Measurements from ENCODE around the gene SLC19A1.

Gene SLC19A1

DNA sequence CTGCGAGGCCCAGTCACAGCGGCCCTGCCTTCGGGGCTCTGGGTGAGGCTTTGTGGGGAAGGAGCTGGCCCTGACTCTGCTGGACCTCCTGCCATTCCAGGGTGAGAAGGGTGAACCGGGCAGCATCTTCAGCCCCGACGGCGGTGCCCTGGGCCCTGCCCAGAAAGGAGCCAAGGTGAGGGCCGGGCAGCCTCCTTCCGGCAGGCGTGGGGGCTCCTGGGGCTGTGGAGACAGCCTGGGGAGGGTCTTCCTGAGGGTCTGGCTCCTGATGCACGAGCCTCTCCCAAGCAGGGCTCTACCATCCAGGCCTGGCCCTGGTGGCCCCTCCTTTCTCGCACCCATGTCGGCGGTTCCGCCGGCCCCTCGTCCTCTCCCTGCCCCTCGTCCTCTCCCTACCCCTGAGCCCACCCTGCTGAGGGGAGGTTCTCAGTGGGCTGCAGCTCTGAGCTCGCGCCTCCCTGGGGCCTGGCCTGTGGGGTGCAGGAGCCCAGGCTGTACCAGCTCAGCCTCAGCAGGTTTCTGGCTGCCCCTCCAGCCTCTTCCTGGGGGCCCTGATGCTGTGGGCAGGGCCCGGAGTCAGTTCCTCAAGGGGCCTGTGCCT is 48.7 kb downstream of the SLC19A1 start:
- no peak for DNase-seq (ENCODE audit: low read depth in 3 of 3, low spot score in 1 of 3)

- DNase-seq (ENCODE audit: low read depth in 3 of 3, low spot score in 1 of 3): no peak
Measured at GRCh38 chr21:45492765-45493164, 49.5 kb downstream of the SLC19A1 start.

DNA sequence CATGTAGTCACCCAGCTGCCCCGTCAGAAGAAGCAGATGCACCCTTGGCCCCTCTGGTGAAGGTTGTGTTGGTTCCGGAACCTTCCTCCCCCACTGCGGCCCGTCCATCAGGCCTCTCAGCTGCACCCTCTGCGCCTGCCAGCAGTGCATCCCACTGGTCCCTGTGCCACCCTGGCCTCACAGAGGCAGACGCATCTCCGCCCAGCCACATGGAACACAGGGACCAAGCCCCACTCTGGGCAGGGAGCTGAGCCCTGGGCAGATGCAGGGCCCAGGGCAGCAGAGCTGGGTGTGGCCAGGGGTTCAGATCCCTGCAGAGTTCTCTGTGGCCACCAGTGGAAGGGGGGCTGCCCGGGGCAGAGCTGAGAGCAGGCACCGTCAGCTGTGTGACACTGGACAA is 50.6 kb downstream of the SLC19A1 start:
- no peak for DNase-seq (ENCODE audit: low read depth in 3 of 3, low spot score in 1 of 3)

- no peak for DNase-seq (ENCODE audit: low read depth in 3 of 3, low spot score in 1 of 3)
Measured at GRCh38 chr21:45491056-45491455, 51.2 kb downstream of the SLC19A1 start.

DNA sequence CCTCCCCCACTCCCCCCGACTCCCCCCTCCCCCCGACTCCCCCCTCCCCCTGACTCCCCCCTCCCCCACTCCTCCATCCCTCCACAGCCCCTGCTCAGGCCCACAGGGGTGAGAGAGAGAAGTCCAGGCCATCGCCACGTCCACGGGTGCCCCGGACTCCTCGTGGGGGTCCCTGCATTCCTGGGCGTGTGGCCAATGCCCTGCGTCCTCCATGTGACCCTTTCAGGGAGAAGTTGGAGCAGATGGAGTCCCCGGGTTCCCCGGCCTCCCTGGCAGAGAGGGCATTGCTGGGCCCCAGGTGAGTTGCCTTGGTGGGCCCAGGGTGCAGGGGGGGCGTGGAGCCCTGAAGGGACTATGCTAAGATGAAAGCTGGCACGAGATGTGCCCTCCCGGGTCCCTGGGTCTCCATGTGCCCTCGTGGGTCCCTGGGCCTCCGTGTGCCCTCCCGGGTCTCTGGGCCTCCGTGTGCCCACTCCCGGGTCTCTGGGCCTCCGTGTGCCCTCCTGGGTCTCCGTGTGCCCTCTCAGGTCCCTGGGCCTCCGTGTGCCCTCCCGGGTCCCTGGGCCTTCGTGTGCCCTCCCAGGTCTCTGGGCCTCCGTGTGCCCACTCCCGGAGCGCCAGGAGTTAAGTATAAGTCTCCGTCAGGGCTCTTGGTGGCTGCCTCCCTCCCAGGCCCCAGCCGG is 52.0 kb downstream of the SLC19A1 start:
- DNase-seq (ENCODE audit: low read depth in 3 of 3, low spot score in 1 of 3): no peak

DNA sequence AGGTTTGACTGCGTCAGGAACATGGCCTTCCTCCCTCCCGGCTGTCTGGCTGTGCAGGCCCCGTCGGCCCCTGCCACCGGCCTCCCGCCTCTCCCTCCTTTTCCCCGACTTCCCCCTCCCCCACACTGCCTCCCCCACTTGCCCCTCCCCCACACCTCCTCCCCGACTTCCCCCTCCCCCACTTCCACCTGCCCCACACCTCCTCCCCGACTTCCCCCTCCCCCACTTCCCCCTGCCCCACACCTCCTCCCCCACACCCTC is 52.6 kb downstream of the SLC19A1 start:
- no peak for DNase-seq (ENCODE audit: low read depth in 3 of 3, low spot score in 1 of 3)

- DNase-seq (ENCODE audit: low read depth in 3 of 3, low spot score in 1 of 3): no peak
Measured at GRCh38 chr21:45488931-45489721, 53.1 kb downstream of the SLC19A1 start.

- no peak for DNase-seq (ENCODE audit: low read depth in 3 of 3, low spot score in 1 of 3)
Measured at GRCh38 chr21:45487891-45488600, 54.2 kb downstream of the SLC19A1 start.

DNA sequence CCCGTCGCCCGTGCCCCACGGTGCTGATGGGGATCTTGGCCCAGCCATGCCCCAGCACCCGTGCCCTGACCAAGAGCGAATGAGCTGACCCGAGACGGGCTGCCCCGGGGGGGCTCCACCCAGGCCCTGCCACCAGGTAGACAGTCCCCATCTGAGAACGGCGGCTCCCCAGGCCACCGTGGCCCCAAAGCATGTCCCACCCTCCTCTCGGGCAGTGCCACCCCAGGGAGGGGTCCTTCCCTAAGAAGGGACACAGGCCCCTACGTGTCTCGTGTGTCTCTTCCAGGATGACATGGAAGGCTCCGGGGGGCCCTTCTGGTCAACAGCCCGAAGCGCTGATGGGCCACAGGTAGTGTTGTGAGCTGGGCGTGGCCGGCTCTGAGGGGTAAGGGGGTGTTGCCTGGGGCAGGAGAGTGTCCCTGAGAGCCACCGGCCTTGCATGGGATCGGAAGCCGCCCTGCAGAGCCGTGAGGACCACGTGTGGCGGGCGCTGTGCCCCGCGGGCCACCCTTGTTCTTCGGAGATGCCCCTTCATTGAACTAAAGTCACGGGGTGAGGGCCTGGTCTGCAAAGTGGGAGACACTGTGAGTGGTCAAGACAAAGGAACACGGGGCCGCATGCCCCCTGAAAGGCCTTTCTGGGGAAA is 55.0 kb downstream of the SLC19A1 start:
- no peak for DNase-seq (ENCODE audit: low read depth in 3 of 3, low spot score in 1 of 3)

GRCh38 chr21:45486443-45487160 is 55.6 kb downstream of the SLC19A1 start:
- no peak for DNase-seq (ENCODE audit: low read depth in 3 of 3, low spot score in 1 of 3)

DNA sequence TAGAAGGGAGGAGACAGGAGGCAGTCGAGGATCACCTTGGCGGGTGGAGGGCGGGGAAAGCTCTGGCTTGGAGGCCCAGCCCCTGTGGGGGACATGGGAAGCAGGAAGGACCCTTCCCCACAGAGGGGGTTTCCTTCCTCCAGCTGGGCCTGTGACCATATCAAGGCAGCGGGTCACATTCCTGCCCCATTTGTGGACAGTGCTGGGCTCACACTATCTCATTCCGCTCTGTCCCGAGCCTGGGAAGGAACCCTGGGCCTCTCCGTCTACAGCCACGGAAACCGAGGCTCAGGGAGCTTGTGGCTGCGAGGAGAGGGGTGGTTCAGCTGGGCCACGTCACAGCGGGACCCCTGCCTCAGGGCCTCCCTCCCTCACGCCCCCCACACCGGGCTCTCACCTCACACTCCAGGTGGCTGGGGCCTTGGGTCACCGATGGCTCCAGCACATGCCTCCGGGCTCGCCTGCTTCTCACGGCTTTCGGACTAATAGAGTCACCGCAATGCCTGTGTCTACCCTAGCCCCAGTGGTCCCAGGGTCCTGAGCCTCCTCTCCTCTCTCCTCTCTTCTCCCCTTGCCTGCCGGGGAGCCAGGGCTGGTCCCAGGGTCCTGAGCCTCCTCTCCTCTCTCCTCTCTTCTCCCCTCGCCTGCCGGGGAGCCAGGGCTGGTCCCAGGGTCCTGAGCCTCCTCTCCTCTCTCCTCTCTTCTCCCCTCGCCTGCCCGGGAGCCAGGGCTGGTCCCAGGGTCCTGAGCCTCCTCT is 56.4 kb downstream of the SLC19A1 start:
- no peak for DNase-seq (ENCODE audit: low read depth in 3 of 3, low spot score in 1 of 3)

GRCh38 chr21:45484318-45484717 is 57.9 kb downstream of the SLC19A1 start:
- no peak for DNase-seq (ENCODE audit: low read depth in 3 of 3, low spot score in 1 of 3)

- peak in 1 of 3 donors; percentile 23 for DNase-seq (ENCODE audit: low read depth in 3 of 3, low spot score in 1 of 3)
Measured at GRCh38 chr21:45482899-45483821, 59.1 kb downstream of the SLC19A1 start.

DNA sequence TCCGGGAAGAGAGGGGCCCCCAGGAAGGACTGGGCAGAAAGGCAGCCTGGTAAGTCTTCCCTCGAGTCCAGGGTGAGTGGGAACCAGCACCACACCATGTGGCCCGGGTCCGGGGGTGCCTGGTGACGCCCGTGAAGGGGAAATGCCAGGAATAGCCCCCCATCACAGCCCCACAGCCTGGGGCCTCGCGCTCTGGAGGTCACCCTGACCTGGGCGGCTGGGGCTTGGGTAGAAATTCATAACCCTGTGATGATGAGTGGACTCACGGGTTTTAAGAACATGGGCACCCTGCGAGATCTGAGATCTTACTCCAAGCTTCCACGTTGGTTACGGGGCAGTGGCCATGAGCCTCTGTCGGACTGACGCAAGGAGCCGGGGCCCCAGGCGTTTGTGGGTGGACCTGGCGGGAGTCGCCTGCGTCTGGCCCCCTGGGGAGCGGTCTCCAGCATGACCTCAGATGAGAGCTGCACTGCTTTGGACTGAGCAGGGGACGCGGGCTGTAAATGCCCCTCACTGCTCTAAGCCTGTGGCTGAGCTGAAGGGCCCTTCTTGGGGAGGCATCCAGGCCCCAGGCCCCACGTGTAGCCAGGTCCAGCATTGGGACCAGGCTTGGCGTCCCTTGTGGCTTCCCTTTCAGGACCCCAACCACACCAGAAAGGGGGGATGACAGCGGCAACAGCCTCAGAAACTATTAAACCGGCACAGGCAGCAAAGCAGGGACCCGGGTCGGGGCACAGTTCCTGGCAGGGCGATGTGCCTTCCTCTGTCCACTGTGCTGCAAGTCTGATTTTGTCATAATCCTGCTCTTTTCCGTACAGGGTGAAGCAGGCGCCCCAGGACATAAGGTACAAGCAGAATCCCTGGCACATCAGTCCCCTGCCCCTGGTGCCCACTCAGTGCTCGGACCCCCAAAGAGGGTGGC is 60.0 kb downstream of the SLC19A1 start:
- no peak for DNase-seq (ENCODE audit: low read depth in 3 of 3, low spot score in 1 of 3)

- DNase-seq (ENCODE audit: low read depth in 3 of 3, low spot score in 1 of 3): no peak
Measured at GRCh38 chr21:45481566-45481965, 60.7 kb downstream of the SLC19A1 start.

DNA sequence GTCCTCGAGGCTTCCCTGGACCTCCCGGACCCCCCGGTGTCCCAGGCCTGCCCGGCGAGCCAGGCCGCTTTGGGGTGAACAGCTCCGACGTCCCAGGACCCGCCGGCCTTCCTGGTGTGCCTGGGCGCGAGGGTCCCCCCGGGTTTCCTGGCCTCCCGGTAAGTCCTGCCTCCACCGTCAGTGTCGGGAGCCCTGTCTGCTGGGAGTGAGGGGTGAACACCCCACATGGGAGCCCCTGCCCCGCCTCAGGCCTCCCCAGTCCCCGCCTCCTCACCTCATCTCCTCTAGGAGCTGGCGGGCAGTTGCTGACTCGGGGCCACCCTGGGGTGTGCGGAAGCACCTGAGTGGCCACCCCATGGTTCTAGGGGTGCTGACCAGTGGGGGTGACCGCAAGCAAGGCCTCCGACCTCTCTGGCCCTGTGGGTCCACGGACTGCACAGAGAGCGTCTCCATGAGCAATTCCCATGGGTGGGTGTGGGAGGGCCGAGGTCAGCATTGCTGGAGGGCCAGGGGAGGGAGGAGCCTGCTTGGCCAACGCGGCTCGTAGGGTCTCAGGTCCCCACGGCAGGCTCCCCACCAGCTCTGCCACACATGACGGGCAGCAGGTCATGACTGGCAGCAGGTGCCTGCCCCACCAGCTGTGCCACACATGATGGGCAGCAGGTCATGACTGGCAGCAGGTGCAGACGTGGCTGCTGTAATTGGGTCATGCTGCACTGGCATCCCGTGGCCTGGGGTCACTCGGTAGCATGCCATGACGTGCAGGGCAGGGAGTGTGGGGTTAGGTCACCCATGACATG is 61.3 kb downstream of the SLC19A1 start:
- no peak for DNase-seq (ENCODE audit: low read depth in 3 of 3, low spot score in 1 of 3)
